ENCODE data around the gene HTR3C.
"Not testable (repeated sequence)": the region's sequence is repeated elsewhere in the genome, so short reads cannot be mapped to it uniquely, and the experiment has no call there.

HTR3C gene, protein sequence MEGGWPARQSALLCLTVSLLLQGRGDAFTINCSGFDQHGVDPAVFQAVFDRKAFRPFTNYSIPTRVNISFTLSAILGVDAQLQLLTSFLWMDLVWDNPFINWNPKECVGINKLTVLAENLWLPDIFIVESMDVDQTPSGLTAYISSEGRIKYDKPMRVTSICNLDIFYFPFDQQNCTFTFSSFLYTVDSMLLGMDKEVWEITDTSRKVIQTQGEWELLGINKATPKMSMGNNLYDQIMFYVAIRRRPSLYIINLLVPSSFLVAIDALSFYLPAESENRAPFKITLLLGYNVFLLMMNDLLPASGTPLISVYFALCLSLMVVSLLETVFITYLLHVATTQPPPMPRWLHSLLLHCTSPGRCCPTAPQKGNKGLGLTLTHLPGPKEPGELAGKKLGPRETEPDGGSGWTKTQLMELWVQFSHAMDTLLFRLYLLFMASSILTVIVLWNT

DNA sequence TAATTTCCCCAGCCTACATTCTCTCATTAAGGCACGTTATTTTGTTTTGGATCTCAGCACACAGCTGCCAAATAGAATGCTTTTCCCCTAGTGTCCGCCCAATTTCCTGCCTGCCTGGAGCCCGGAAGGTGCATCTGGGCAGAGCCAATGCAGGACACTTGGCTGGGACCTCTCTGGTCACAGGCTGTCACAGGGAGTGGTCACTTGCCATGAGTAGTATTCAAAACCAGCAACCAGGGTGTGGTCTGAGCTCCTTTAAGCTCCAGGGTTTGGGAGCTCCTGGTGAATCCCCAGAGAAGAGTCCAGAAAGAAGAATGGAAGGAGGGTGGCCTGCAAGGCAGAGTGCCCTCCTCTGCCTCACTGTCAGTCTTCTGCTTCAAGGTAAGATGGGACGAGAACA, at the start of gene HTR3C:
Gene HTR3C, plus strand, starts transcription at position 281 of the 400 bp plus-strand sequence. Its CDS starts 34 bp downstream, at position 315.
- DNase-seq: no peak

DNA sequence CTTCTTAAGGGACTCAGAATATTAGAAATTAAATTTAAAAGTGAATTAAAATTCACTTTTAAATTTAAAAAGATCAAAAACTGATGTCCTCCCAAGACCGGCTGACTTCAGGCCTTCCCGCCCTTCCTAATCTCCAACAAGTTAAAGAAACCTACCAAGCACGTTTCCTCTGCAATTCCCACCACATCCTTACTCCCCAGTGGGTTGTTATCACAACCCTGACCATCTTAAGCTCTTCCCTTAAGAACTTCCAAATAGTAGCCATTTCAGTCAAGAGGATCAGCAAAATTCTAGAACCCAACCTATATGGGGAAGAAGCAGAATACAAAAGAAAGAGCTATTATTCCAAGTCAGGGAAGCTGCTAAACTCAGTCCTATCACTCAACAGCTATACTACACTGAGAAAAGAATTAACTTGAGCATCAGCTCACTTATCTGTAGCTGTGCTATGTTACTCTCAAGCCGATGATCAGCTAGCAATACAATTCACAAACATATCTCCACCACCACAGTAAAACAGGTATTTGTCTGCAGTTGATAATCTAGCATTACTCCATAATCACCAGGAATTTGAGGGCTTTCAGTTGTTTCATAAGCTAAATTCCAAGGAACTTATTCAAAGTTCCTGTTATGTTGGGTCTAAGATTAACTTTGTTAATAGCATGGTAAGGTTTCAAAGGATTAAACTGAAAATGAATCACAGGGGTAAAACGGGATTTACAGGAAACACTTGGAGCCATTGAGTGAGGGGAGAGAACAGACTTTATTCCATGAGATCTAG, 49.5 kb upstream of the HTR3C start:
- no peak for DNase-seq

DNA sequence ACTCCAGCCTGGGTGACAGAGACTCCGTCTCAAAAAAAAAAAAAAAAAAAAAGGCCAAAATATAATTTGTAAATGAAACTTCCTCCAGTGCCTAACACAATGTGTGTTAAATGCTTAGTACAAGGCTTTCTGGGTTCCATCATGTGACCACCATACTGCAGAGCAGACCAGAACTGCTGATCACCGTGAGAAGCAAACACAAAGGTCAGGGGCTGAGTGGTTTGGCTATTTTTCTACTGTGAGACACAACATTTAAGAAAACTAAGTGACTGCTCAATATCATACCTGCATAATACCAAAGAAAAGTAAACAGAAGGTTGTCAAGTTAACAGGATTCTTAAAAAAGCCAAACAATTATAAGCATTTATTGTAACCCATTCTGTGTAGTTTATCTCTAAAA, 48.4 kb upstream of the HTR3C start:
- DNase-seq: no peak

DNA sequence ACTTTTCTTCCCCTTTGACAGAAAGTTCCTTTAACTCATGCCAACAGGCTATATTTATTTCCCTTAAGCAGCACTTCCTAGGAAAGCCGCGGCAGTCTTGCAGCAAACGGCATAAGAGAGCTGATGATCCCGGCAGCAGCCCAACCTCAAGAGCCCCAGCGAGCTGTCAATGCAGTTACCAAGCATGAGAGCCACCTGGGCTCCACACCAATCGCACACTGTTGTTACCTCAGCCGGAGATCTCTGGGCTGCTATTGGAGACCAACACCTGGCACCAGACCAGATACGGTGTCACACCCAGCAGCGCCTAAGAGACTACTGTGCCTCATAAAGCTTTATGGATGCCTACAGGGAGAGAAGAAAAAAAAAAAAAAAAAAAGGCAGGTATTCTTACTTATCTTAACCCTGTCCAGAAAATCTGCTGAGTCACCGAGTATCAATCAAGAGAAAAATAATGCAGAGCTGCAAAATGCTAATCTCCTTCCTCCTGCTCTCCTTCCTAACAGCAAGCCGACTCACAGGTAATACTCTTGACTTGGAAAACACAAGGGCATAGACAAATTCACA, 46.8 kb upstream of the HTR3C start:
- peak; percentile 95 to 96 for DNase-seq

DNA sequence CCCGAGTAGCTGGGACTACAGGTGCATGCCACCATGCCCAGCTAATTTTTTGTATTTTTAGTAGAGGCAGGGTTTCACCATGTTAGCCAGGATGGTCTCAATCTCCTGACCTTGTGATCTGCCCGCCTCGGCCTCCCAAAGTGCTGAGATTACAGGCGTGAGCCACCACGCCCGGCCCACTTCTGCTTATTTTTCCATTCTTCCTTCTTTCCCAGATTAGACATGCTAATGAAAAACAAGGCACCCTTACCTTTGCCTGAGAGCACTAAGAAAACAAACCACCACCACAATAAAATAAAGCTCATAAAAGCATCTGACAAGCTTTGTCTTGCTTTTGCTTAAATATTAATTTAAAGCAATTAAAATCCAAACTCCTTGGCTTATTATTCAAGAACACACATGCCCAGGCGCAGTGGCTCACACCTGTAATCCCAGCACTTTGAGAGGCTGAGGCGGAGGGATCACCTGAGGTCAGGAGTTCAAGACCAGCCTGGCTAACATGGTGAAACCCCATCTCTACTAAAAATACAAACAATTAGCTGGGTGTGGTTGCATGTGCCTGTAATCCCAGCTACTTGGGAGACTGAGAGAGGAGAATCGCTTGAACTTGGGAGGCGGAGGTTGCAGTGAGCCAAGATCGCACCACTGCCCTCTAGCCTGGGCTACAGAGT, 45.6 kb upstream of the HTR3C start:
- not testable (repeated sequence) for DNase-seq

DNA sequence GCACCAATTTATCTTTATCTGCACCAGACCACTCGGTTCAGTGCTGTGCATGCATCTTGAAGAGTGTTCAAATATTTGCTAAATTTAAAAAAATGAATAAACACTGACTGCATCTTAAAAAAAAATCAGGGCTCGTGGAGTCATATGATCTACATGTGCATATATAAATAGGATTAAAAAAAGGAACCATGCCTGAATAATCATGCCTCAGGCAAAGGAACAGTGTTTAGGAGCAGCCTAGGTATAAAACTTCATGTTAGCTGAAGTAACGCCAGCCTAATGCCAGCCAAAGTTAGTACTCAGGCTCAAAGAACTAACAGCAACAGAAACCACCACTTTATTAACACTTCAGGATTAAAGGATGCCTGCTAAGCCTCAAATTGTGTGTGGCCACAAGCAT, 44.7 kb upstream of the HTR3C start:
- DNase-seq: no peak

DNA sequence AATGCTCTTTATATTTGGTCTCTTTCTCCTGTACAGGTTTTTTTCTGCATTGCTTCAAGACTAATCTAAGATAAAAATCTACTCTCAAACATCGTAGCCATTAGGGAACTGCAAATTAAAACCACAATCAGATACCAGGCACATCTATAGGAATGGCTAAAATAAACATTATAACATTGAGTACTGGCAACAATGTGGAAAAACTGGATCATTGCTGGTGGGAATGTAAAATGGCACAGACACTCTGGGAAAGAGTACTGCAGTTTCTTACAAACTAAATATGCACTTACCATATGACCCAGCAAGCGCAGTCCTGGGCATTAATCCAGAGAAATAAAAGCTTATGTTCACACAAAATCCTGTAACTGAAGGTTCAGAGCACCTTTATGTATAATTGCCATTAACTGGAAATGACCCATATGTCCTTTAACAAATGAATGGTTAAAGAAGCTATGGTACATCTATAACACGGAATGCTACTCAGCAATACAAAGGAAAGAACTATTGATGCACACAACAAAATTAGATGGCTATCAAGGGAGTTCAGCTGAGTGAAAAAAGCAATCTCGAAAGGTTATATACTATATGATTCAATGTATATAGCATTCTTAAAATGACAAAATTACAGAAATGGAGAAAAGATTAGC, 41.5 kb upstream of the HTR3C start:
- no peak for DNase-seq

DNA sequence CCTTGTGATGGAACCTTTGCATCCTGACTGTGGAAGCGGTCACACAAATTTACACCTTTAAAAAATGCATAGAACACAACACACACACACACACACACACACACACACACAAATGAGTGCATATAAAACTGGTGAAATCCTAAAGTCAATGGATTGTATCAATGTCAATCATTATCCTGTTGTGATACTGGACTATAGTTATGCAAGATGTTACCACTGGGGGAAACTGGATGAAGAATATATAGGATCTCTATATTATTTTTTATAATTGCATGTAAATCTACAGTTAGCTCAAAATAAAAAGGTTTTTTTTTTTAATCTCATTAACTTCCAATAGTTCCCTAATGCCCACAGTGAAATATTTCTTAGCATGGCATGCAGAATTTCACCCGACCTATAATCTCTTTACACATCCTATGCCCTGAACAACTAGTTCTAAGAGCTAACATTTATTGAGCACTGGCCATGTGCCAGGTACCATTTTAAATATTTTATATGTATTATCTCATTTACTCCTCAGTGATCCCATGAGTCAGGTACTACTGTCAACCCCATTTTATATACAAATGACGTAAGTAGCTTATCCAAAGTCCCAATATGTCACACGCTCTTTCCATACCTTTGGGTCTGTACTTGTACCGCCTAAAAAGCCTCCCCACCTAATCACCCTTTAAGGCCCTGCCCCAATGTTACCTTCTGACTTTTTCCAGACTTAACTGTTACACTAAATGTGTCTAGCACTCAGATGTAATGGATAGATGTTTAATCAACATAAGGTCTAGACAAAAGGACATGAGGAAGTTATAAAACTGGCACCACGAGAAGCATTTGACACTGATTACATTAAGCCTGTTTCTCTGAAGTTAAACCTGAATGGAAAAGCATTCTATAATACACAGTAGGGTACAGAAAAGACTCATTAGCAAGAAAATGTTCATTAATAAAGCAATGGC, 40.6 kb upstream of the HTR3C start:
- DNase-seq: no peak

DNA sequence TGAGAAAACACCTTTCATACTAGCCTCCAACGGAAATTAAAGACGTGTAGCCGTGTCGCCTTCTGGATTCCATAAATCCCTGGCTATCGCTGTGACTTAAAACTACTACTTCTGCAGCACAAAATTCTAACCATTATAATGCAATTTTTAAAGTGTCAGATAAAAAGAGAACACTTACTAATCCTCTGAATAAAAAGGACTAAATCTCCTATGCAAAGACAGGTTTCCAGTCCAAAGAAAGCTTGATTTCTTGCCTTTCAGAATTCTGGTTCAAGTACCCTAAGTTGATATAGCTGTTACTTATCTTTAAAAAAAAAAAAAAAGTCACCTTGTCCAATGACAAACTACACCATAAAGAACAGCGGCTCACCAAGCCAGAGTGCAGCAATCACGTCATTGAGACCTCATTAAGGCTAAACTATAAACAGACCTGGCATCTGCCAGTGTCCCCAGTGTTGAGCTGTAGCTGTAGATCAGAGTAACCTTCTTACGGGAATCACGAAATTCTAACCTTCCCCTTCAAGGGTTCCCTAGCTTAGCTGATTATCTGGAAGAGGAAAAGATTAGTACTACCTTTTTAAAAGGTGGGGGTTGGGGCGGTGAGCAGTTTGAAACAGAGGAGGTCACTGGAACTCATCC, 37.3 kb upstream of the HTR3C start:
- peak in 1 of 2 experiments; percentile 9 for DNase-seq

DNA sequence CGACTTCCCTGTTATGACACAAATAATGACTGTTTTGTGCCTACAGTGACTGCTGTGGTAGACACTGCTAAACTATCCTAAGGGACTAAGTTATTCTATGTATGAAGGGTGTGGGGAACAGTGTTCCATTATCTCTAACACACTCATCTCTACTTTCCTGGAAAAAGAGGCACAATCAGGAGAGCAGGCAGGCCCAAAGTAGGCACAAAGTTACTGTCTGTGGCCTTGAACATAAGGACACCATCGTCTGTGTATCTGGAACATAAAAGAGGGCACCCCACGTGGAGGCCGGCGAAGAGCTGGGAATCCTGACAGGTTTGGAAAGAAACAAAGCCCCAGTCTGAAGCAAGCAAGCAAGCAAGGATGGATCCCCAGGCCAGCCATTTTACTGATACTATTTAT, 36.7 kb upstream of the HTR3C start:
- peak in 1 of 2 experiments; percentile 24 for DNase-seq

DNA sequence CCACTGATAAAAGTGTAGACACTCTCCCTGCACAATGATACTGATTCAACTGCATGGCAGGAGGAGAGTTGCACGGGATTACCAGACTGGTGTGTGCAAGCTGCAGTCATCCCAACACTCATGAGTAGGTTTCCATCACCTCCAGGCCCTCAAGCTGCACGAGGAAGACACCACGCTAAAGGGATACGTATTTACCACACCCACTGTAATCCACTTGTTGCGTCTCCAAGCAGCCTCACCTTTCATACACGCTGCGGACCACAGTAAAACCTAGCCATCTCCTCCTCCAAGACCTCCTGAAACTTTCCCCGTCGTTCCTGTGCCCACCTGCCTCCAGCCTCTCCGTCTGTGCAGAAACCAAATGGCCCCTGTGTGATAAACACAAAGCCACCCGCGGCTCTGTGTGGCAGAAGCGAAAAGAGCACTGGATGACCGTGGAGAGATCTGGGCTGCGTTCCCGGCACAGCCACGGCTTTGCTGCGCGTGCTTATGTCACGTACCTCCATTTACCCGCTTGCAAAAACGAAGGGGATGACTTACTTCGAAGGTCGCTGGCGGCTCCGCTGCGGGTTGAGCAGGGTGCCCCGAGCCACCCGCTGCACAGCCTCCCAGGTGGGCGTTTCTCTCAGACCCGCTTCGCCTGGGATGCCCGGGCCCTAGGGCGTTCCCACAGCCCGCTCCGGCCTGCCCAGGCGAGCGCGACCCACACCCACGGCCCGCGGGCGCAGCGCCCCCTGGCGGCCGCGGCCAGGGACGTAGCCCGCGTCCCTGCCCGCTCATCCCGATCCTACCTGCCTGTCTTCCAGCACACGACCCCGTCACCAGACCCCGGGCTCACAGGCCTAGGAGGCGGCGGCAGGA, 35.8 kb upstream of the HTR3C start:
- peak; percentile 48 to 86 for DNase-seq

DNA sequence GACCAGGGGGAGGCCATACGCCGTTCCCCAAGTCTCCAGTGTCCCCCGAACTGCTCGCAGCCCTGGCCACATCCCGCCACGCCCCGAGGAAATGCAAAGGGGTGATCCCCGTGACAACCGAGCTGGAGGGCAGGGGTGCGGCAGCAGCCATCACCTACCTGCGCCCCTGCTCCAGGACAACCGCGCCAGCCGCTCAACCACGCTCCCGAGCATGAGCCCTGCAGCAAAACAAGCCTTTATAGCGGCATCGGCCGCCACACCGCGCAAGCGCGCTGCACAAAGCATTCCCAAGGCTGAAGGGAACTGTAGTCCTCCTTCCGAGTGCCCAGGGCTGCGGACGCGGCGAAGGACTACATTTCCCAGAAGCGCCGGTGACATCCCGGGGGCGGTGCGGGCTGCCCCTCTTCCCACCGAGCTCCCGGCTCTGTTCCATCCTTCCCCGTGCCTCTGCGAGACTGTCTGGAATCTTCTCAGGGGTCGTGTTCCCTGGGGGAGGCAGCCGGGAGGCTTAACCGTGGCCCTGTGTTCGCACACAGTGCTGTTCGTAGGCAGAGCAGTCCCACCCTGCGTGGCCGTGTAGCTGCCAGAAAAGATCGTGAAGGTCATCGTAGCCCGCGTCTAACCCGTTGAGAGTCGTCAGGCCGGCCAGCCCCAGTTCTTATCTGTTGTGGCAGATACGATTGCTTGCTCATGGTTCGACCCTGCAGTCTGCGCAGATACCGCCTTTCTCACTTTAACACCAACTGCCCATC, 35.0 kb upstream of the HTR3C start, which contains the start of gene ABCC5:
Gene ABCC5, minus strand, starts transcription at position 213 of the 752 bp plus-strand sequence. CDS start 3,492 bp downstream, outside the sequence.
- DNase-seq: peak; percentile 92 to 97

DNA sequence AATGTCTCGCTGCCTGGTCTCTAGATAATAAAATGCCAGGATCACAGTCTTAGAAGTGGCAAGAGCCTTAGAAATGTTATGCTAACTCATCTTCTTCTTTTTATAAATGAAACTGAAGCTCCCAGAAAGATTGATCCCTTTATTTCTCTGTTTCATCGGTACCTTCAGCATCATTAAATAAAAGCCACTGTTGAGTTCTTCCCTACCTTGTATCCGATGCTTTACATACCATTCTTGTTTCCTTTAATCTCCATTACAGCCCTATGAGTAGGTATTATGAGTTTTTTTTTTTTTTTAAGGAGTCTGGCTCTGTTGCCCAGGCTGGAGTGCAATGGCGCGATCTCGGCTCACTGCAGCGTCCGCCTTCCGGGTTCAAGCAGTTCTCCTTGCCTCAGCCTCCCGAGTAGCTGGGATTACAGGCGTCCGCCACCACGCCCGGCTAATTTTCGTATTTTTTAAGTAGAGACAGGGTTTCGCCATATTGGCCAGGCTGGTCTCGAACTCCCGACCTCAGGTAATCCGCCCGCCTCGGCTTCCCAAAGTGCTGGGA, 34.3 kb upstream of the HTR3C start:
- no peak for DNase-seq

DNA sequence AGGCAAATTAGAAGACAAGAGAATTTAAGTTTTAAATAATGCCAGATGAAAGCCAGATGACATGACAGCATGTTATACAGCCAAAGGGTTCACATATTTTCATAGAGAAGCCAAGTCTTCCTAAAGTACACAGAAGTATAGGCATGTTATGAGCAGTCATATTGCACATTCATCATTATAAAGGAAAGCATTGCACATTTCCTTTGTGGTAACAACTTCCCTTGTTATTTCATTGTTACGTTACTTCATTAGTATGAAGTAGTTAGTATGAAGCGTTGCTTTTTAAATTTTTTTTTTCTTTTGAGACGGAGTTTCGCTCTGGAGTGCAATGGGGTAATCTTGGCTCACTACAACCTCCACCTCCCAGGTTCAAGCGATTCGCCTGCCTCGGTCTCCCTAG, 30.5 kb upstream of the HTR3C start:
- DNase-seq: no peak

DNA sequence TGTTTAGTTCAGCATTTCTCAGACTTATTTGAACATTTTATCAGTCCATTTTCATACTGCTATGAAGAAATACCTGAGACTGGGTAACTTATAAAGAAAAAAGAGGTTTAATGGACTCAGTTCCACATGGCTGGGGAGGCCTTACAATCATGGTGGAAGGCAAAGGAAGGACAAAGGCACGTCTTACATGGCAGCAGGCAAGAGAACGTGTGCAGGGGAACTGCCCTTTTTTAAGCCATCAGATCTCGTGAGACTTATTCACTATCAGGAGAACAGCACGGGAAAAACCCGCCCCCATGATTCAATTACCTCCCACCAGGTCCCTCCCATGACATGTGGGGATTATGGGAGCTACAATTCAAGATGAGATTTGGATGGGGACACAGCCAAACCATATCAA, 27.6 kb upstream of the HTR3C start:
- not testable (repeated sequence) for DNase-seq

DNA sequence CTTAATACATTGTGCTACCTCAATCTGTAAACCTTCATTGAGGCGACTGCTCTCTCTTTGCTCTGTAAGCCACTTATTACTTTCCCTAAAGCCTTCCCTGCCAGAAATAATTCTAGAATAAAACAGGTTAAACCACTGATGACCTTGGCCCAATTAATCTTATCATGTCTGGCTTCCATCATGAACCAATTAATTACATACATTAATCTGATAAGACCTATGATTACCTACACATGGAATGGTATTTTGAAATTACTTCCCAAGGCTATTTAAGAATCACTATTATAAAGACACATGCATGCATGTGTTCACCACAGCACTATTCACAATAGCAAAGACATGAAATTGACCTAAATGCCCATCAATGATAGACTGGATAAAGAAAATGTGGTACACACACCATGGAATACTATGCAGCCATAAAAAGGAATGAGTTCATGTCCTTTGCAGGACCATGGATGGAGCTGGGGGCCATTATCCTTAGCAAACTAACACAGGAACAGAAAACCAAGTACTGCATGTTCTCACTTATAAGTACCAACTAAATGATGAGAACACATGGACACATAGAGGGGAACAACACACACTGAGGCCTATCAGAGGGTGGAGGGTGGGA, 24.5 kb upstream of the HTR3C start:
- not testable (repeated sequence) for DNase-seq

DNA sequence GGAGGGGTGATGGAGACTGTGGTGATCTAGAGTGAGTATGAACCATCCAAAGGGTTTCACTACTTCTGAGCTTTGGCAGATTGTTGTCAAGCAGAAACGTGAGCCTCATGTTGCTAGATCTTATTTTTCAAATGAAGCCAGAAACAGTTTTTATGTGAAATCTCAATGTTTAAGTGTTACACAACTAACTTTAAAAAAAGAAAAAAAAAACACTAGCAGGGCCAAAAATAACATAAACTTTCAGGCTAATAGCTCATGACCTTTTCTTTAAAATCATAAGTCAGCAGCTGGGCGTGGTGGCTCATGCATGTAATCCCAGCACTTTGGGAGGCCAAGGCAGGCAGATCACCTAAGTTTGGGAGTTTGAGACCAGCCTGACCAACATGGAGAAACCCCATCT, 23.4 kb upstream of the HTR3C start:
- no peak for DNase-seq

DNA sequence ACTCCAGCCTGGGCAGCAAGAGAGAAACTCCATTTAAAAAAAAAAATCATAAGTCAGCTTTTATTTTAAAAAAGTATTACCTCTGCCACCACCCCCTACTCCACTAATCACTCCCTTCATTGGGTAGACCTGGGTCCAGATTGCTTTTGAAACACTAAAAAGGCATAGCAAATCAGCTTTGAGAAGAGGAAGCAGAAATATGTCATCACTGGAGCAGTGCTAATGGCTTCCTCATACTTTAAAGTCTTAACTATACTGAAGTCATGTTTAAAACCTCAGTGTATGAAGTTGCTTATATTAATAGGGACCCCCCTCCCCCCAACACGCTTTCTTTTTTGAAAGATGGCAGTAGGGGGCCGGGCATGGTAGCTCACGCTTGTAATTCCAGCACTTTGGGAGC, 22.3 kb upstream of the HTR3C start:
- no peak for DNase-seq
